ENCODE measurements around the gene ZNF382.

The ZNF382 gene

DNA sequence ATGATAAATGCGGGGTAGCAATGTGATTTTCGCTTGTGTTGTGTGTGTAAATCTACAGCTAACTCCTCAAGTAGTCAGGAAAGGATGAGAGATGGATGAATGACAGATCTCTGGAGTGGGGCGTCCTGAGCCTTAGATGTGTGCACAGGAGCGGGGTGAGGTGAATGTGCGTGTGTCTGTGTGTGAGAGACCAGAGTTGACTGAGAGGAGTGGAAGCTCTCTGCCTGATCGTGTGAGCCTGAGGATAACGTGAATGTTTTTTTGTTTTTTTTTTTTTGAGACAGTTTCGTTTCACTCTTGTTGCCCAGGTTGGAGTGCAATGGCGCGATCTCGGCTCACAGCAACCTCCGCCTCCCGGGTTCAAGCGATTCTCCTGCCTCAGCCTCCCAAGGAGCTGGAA lies 60.7 kb downstream of the ZNF382 start:
- H3K36me3 ChIP-seq (ENCODE audit: insufficient read depth, low read length), result peaks cover 25% of the 10 kb centered on the region
- no peak for DNase-seq (ENCODE audit: low read depth, low spot score)
- no peak overlapping the region for H3K27ac ChIP-seq
- TF ChIP-seq POLR2AphosphoS5 (IDR thresholded peaks at IDR 0.05; ENCODE audit: borderline replicate concordance, low read depth, low read length), result no peak
- no peak for TF ChIP-seq FOXP2 (optimal IDR thresholded peaks at IDR 0.05; ENCODE audit: control extremely low read depth, extremely low read length, insufficient read depth)
- no peak for TF ChIP-seq EZH2 (IDR thresholded peaks at IDR 0.05)
- peak overlapping the region; percentile 95 for H3K4me3 ChIP-seq
- H3K9ac ChIP-seq (ENCODE audit: insufficient read length), result peak overlapping the region; percentile 95
- no peaks in the 10 kb centered on the region for H3K9me3 ChIP-seq (ENCODE audit: low read depth, low read length)

DNA sequence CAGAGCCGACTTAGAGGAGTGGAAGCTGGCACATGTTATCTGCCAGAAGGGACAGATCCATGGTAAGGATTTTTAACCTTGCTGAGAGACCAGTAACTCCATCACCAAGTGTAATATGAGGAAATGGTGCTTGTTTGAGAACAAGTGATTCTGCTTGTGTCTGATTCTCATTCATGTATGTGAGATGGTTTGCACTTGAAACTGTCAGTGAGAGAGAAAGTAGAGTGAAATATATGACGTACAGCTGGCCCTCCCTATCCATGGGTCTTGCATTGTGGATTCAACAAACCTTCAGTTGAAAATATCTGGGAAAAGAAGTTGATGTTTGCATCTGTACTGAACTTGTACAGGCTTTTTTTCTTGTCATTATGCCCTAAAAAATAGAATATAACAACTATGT lies 63.5 kb downstream of the ZNF382 start:
- no peak overlapping the region for H3K4me3 ChIP-seq
- H3K36me3 ChIP-seq (ENCODE audit: insufficient read depth, low read length), result peaks cover 16% of the 10 kb centered on the region
- no peak overlapping the region for H3K27ac ChIP-seq
- no peaks in the 10 kb centered on the region for H3K9me3 ChIP-seq (ENCODE audit: low read depth, low read length)
- DNase-seq (ENCODE audit: low read depth, low spot score), result no peak
- H3K9ac ChIP-seq (ENCODE audit: insufficient read length), result no peak overlapping the region
- TF ChIP-seq POLR2AphosphoS5 (IDR thresholded peaks at IDR 0.05; ENCODE audit: borderline replicate concordance, low read depth, low read length) (no peak), FOXP2 (optimal IDR thresholded peaks at IDR 0.05; ENCODE audit: control extremely low read depth, extremely low read length, insufficient read depth) (no peak), EZH2 (IDR thresholded peaks at IDR 0.05) (no peak)

DNA sequence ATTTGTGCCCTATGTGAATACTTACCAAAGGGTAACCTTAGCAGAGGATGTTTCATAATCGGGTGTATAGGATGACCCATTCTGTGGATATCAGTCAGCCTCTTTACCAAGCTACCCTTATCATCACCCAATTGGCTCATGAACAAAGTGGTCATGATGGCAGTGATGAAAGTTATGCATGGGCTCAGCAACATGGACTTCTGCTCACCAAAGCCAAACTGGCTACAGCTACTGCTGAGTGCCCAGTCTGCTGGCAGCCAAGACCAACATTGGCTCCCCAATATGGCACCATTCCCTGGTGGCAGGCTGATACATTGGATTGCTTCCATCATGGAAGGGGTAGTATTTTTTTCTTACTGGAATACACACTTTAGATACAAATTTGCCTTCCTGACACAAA lies 67.3 kb downstream of the ZNF382 start:
- H3K27ac ChIP-seq, result no peak overlapping the region
- no peaks in the 10 kb centered on the region for H3K9me3 ChIP-seq (ENCODE audit: low read depth, low read length)
- H3K36me3 ChIP-seq (ENCODE audit: insufficient read depth, low read length), result peaks cover 4% of the 10 kb centered on the region; the same call in 1 of the 2 replicates
- no peak overlapping the region for H3K9ac ChIP-seq (ENCODE audit: insufficient read length)
- TF ChIP-seq EZH2 (IDR thresholded peaks at IDR 0.05) (no peak), POLR2AphosphoS5 (IDR thresholded peaks at IDR 0.05; ENCODE audit: borderline replicate concordance, low read depth, low read length) (no peak), FOXP2 (optimal IDR thresholded peaks at IDR 0.05; ENCODE audit: control extremely low read depth, extremely low read length, insufficient read depth) (no peak)
- no peak for DNase-seq (ENCODE audit: low read depth, low spot score)
- no peak overlapping the region for H3K4me3 ChIP-seq

DNA sequence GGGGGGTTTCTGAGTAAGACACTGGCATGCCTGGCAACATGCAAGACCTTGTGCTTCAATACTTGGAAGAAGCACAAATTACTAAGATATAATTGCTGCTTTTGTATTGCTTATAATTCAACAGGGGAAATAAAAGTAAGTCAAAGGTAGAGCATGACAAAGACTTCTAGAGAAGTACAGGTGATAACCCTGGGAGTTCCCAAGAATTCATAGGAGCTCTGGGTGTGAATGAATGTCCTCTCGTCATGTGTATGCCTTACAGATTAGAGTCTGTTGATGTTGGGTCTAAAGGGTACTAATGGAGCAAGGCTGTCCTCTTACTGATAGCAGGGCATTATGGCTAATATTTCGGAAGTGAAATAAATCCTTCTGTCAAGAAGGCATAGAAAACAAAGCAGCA lies 69.1 kb downstream of the ZNF382 start:
- H3K4me3 ChIP-seq, result no peak overlapping the region
- no peaks in the 10 kb centered on the region for H3K9me3 ChIP-seq (ENCODE audit: low read depth, low read length)
- peaks cover 4% of the 10 kb centered on the region; the same call in 1 of the 2 replicates for H3K36me3 ChIP-seq (ENCODE audit: insufficient read depth, low read length)
- TF ChIP-seq FOXP2 (optimal IDR thresholded peaks at IDR 0.05; ENCODE audit: control extremely low read depth, extremely low read length, insufficient read depth), result no peak
- TF ChIP-seq POLR2AphosphoS5 (IDR thresholded peaks at IDR 0.05; ENCODE audit: borderline replicate concordance, low read depth, low read length), result no peak
- no peak for TF ChIP-seq EZH2 (IDR thresholded peaks at IDR 0.05)
- no peak overlapping the region for H3K27ac ChIP-seq
- no peak overlapping the region for H3K9ac ChIP-seq (ENCODE audit: insufficient read length)
- DNase-seq (ENCODE audit: low read depth, low spot score), result no peak

DNA sequence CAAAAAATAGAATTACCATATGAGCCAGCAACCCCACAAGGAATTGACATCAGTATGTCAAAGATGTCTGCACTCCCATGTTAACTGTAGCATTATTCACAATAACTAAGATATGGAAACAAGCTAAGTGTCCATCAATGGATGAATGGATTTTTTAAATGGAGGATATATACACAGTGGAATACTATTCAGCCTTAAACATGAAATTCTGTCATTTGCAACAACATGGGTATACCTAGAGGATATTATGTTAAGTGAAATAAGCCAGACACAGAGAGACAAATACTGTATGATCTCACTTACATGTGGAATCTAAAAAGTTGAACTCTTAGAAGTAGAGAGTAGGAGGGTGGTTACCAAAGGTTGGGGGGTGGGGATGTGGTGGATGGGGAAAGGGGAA lies 74.3 kb downstream of the ZNF382 start:
- H3K27ac ChIP-seq, result no peak overlapping the region
- TF ChIP-seq FOXP2 (optimal IDR thresholded peaks at IDR 0.05; ENCODE audit: control extremely low read depth, extremely low read length, insufficient read depth) (no peak), EZH2 (IDR thresholded peaks at IDR 0.05) (no peak), POLR2AphosphoS5 (IDR thresholded peaks at IDR 0.05; ENCODE audit: borderline replicate concordance, low read depth, low read length) (no peak)
- H3K4me3 ChIP-seq, result no peak overlapping the region
- H3K9ac ChIP-seq (ENCODE audit: insufficient read length), result no peak overlapping the region
- no peak for DNase-seq (ENCODE audit: low read depth, low spot score)
- H3K9me3 ChIP-seq (ENCODE audit: low read depth, low read length), result no peaks in the 10 kb centered on the region
- H3K36me3 ChIP-seq (ENCODE audit: insufficient read depth, low read length), result peaks cover 7% of the 10 kb centered on the region

Measured in SK-N-MC (cell line).